Osteocyte (in vitro differentiated cells): ENCODE measurements around the gene SFT2D2. TPM values are rescaled to one million over a fixed set of nuclear protein-coding genes. Genes with fewer than 3 reads are reported as not detected.

Source experiments
- DNase-seq: peaks from one replicate; pipeline ENCODE4 v3.0.0; 2021; ENCODE audit warnings: mixed read lengths; ENCODE audit not compliant: unreplicated experiment; ENCODE audit errors: extremely low spot score
- H3K27ac Mint-ChIP-seq: one replicate; pipeline ENCODE4 v1.8.0; 2021; ENCODE audit warnings: mild to moderate bottlenecking, mixed read lengths; ENCODE audit not compliant: unreplicated experiment
- H3K27me3 Mint-ChIP-seq: one replicate; pipeline ENCODE4 v1.8.0; 2021; ENCODE audit warnings: mixed read lengths; ENCODE audit not compliant: unreplicated experiment
- H3K36me3 Mint-ChIP-seq: one replicate; pipeline ENCODE4 v1.8.0; 2021; ENCODE audit warnings: mixed read lengths; ENCODE audit not compliant: unreplicated experiment
- H3K4me1 Mint-ChIP-seq: one replicate; pipeline ENCODE4 v1.8.0; 2021; ENCODE audit warnings: mixed read lengths; ENCODE audit not compliant: unreplicated experiment
- H3K4me3 Mint-ChIP-seq: one replicate; pipeline ENCODE4 v1.8.0; 2021; ENCODE audit warnings: mild to moderate bottlenecking, moderate library complexity, mixed read lengths; ENCODE audit not compliant: unreplicated experiment
- H3K9me3 Mint-ChIP-seq: one replicate; pipeline ENCODE4 v1.8.0; 2021; ENCODE audit warnings: mixed read lengths; ENCODE audit not compliant: unreplicated experiment
- total RNA-seq: library from RNA; stranded (reverse); gene quantifications from 2 replicates; pipeline ENCODE4 v1.2.1, GENCODE V29; 2021
- TF ChIP-seq, protein P1 (sequence below): fragments of 200-600 bp; sonication (generic); IDR thresholded peaks from 2 replicates; pipeline ENCODE4 v1.5.0; 2021; ENCODE audit warnings: antibody characterized with exemption, mild to moderate bottlenecking, moderate library complexity

SFT2D2 gene
- total RNA-seq, 1 donor from 2014 or later, result 93.0 TPM

DNA sequence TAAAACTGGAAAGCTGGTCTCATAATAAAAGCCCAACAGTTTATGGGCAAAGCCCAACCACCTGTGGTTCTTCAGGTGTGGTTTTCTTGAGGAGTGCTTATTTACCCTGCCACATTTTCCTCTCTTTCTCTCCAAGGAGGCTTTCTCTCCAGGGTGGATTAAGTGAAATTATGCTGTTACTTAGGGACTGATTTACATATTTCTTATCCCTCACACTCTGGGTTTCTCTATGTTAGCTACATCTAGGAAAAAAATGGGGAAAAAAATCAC is 59.7 kb downstream of the SFT2D2 start:
- TF ChIP-seq, protein P1, sequence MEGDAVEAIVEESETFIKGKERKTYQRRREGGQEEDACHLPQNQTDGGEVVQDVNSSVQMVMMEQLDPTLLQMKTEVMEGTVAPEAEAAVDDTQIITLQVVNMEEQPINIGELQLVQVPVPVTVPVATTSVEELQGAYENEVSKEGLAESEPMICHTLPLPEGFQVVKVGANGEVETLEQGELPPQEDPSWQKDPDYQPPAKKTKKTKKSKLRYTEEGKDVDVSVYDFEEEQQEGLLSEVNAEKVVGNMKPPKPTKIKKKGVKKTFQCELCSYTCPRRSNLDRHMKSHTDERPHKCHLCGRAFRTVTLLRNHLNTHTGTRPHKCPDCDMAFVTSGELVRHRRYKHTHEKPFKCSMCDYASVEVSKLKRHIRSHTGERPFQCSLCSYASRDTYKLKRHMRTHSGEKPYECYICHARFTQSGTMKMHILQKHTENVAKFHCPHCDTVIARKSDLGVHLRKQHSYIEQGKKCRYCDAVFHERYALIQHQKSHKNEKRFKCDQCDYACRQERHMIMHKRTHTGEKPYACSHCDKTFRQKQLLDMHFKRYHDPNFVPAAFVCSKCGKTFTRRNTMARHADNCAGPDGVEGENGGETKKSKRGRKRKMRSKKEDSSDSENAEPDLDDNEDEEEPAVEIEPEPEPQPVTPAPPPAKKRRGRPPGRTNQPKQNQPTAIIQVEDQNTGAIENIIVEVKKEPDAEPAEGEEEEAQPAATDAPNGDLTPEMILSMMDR, result no peak
- Mint-ChIP-seq H3K9me3 (no peaks in the 10 kb centered on the region), H3K4me1 (peaks cover 20% of the 10 kb centered on the region), H3K4me3 (no peak overlapping the region), H3K27me3 (no peaks in the 10 kb centered on the region), H3K27ac (no peak overlapping the region), H3K36me3 (peaks cover 3% of the 10 kb centered on the region)
- no peak for DNase-seq

DNA sequence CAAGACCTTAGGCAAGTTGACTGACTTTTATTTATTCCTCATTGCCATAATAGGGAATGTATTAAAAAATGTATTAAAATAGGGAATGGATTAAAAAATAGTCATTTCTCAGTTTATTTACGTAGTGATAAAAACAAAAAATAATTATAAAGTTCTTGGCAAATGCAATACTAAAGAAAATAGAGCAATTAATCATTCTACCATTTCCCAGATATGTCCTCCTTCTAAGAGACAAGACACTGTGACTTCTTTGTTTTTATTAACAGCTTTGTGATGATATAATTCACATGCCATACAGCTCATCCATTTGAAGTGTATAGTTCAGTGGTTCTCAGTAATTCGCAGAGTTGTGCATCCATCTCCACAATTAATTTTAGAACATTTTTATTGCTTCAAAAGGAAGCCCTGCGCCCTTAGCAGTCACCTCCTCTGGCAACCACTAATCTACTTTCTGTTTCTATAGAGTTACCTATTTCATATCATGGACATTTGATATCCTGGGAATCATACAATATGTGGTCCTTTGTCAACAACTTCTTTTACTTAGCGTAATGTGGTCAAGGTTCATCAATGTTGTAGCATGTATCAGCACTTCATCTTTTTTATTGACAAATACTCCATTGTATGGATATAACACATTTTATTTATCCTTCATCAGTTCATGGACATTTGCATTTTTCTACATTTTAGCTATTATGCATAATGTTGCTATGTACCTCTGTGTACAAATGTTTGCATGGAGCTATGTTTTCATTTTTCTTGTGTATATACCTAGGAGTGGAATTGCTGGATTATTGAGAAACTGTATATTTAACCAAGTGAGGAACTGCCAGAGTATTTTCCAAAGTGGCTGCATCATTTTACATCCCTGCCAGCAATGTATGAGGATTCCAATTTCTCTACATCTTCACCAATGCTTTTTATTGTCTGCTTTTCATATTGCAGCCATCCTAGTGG is 60.4 kb downstream of the SFT2D2 start:
- TF ChIP-seq, protein P1, result no peak
- DNase-seq, result no peak
- no peaks in the 10 kb centered on the region for H3K36me3 Mint-ChIP-seq
- no peak overlapping the region for H3K27ac Mint-ChIP-seq
- no peak overlapping the region for H3K4me3 Mint-ChIP-seq
- no peaks in the 10 kb centered on the region for H3K9me3 Mint-ChIP-seq
- H3K27me3 Mint-ChIP-seq, result no peaks in the 10 kb centered on the region
- H3K4me1 Mint-ChIP-seq, result peaks cover 20% of the 10 kb centered on the region

DNA sequence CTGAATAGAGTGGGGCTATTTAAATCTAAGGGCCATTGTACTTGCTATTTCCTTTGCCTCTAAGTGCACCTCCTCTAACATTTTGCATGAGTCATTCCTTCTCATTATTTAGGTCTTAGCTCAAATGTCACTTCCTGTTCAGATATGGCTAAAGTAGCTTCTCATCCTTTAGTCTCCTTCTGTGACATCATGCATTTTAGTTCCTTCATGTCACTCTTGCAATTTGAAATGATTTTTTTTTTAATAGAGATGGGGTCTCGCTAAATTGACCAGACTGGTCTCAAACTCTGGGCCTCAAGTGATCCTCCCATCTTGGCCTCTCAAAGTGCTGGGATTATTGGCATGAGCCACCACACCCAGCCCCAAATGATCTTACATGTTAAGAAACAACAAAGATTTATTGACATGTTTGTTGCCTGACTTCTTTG is 61.4 kb downstream of the SFT2D2 start:
- H3K27ac Mint-ChIP-seq, result no peak overlapping the region
- H3K4me3 Mint-ChIP-seq, result no peak overlapping the region
- H3K4me1 Mint-ChIP-seq, result peaks cover 20% of the 10 kb centered on the region
- H3K36me3 Mint-ChIP-seq, result no peaks in the 10 kb centered on the region
- no peaks in the 10 kb centered on the region for H3K9me3 Mint-ChIP-seq
- DNase-seq, result no peak
- no peaks in the 10 kb centered on the region for H3K27me3 Mint-ChIP-seq
- TF ChIP-seq, protein P1, result no peak

GRCh38 chr1:168288311-168289052 is 62.7 kb downstream of the SFT2D2 start:
- Mint-ChIP-seq H3K36me3 (no peaks in the 10 kb centered on the region), H3K9me3 (no peaks in the 10 kb centered on the region), H3K4me3 (no peak overlapping the region), H3K27me3 (no peaks in the 10 kb centered on the region), H3K27ac (no peak overlapping the region), H3K4me1 (peaks cover 20% of the 10 kb centered on the region)
- TF ChIP-seq, protein P1, result no peak
- DNase-seq, result no peak

DNA sequence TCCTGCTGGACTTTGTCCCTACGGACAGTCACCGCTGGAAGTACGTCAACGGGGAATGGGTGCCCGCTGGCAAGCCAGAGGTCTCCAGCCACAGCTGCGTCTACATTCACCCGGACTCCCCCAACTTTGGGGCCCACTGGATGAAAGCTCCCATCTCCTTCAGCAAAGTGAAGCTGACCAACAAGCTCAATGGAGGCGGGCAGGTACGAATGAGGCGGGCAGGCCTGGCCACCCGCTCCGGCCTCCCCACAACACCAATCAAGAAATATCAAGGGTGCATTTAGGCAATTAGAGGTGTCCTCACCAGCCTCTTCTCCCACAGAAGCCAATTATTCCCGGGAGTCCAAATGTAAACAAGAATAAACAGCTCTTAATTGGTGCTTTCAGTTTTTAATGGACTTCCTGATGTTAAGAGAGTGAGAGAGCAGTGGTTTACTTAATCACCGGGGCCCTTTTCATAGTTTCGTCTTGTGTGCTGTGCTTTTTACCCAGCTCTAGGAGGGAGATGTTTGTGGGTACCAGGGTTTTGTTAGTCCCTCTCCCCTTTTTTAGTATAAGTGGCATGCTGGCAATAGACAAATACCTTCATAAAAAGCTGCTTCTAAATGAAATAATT is 65.5 kb downstream of the SFT2D2 start:
- Mint-ChIP-seq H3K4me3 (no peak overlapping the region), H3K27ac (no peak overlapping the region), H3K36me3 (no peaks in the 10 kb centered on the region), H3K27me3 (no peaks in the 10 kb centered on the region), H3K4me1 (peaks cover 11% of the 10 kb centered on the region), H3K9me3 (no peaks in the 10 kb centered on the region)
- DNase-seq, result no peak
- TF ChIP-seq, protein P1, result no peak
